Measurements from ENCODE around the gene CAMTA1.

The CAMTA1 gene

GRCh38 chr1:7278827-7279765, 493.8 kb downstream of the CAMTA1 start:
- TF ChIP-seq TCF4 (CRISPR knock-in tag; IDR thresholded peaks at IDR 0.05; ENCODE audit: borderline replicate concordance) (no peak), POU6F1 (CRISPR knock-in tag; IDR thresholded peaks at IDR 0.05; ENCODE audit: borderline replicate concordance, low read depth) (no peak), CSDC2 (CRISPR knock-in tag; IDR thresholded peaks at IDR 0.05) (no peak)
- ATAC-seq = no peak

GRCh38 chr1:7279769-7280168, 494.5 kb downstream of the CAMTA1 start:
- no peak for ATAC-seq
- TF ChIP-seq ZFP3 (CRISPR knock-in tag; IDR thresholded peaks at IDR 0.05) = no peak
- TF ChIP-seq RARB (CRISPR knock-in tag; IDR thresholded peaks at IDR 0.05) = no peak
- no peak for TF ChIP-seq ARNTL (CRISPR knock-in tag; IDR thresholded peaks at IDR 0.05; ENCODE audit: borderline replicate concordance, low read depth)
- TF ChIP-seq PATZ1 (CRISPR knock-in tag; IDR thresholded peaks at IDR 0.05; ENCODE audit: borderline replicate concordance) = no peak
- TF ChIP-seq SNAI2 (CRISPR knock-in tag; IDR thresholded peaks at IDR 0.05) = no peak
- no peak for TF ChIP-seq TCF4 (CRISPR knock-in tag; IDR thresholded peaks at IDR 0.05; ENCODE audit: borderline replicate concordance)
- no peak for TF ChIP-seq ISL1 (CRISPR knock-in tag; IDR thresholded peaks at IDR 0.05)
- no peak for TF ChIP-seq TSHZ2 (CRISPR knock-in tag; IDR thresholded peaks at IDR 0.05)
- TF ChIP-seq ESRRG (CRISPR knock-in tag; IDR thresholded peaks at IDR 0.05) = no peak
- no peak for TF ChIP-seq ZNF8 (CRISPR knock-in tag; IDR thresholded peaks at IDR 0.05)
- no peak for TF ChIP-seq CSDC2 (CRISPR knock-in tag; IDR thresholded peaks at IDR 0.05)
- no peak for TF ChIP-seq CREB5 (CRISPR knock-in tag; IDR thresholded peaks at IDR 0.05; ENCODE audit: low read depth)
- no peak for TF ChIP-seq BACH2 (CRISPR knock-in tag; IDR thresholded peaks at IDR 0.05; ENCODE audit: borderline replicate concordance)
- TF ChIP-seq POU6F1 (CRISPR knock-in tag; IDR thresholded peaks at IDR 0.05; ENCODE audit: borderline replicate concordance, low read depth) = no peak
- no peak for TF ChIP-seq ZC3H10 (CRISPR knock-in tag; IDR thresholded peaks at IDR 0.05)
- TF ChIP-seq CSRNP3 (CRISPR knock-in tag; IDR thresholded peaks at IDR 0.05) = no peak
- no peak for TF ChIP-seq TOX (CRISPR knock-in tag; IDR thresholded peaks at IDR 0.05; ENCODE audit: borderline replicate concordance)
- TF ChIP-seq ZNF70 (CRISPR knock-in tag; IDR thresholded peaks at IDR 0.05) = no peak
- TF ChIP-seq GLIS3 (CRISPR knock-in tag; IDR thresholded peaks at IDR 0.05) = no peak
